GM23338 (cell line): ENCODE results near the gene S100A3.

Experiments used
- CTCF ChIP-seq, 2 experiments: fragments of 200-600 bp in 1 of 2; sonication (generic) in 1 of 2; conservative IDR thresholded peaks; 2 replicates each; pipeline versions ENCODE4 v1.5.1 to v1.6.1; 2016 to 2017; ENCODE audit warnings: antibody characterized with exemption in 2 of 2, low read depth in 2 of 2, mild to moderate bottlenecking in 2 of 2, moderate library complexity in 1 of 2
- EZH2 ChIP-seq: fragments of 200-600 bp; sonication (generic); IDR thresholded peaks from one replicate; pipeline ENCODE4 v1.8.0; 2017; ENCODE audit warnings: antibody characterized with exemption, mild to moderate bottlenecking, low read depth; ENCODE audit not compliant: unreplicated experiment
- POLR2AphosphoS5 ChIP-seq: IDR thresholded peaks from 2 replicates; pipeline ENCODE4 v1.6.1; 2016; ENCODE audit warnings: antibody characterized with exemption, low read depth
- REST ChIP-seq: IDR thresholded peaks from one replicate; pipeline ENCODE4 v1.6.1; 2018; ENCODE audit warnings: antibody characterized with exemption; ENCODE audit not compliant: unreplicated experiment

GRCh38 chr1:153549741-153550397 is 811 bp upstream of the S100A3 start:
- no peak for TF ChIP-seq POLR2AphosphoS5
- no peak for TF ChIP-seq REST
- no peak for TF ChIP-seq CTCF (conservative IDR thresholded peaks at IDR 0.05; ENCODE audit: low read depth in 2 of 2)
- no peak for TF ChIP-seq EZH2
